ENCODE results near the gene PDGFRA.

Gene PDGFRA

DNA sequence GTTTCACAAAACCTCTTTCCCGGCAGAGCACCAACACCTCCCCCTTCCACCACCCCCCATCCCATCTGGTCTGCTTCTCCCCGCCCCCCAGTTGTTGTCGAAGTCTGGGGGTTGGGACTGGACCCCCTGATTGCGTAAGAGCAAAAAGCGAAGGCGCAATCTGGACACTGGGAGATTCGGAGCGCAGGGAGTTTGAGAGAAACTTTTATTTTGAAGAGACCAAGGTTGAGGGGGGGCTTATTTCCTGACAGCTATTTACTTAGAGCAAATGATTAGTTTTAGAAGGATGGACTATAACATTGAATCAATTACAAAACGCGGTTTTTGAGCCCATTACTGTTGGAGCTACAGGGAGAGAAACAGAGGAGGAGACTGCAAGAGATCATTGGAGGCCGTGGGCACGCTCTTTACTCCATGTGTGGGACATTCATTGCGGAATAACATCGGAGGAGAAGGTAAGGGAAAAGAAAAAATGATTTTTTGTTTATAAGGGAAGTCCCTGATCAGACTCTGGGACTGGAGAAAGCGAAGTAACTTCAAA is at the start of gene PDGFRA:
PDGFRA (plus strand) TSS at position 333 of the 541 bp plus-strand sequence. CDS start 29,476 bp downstream, outside the sequence.
- H3K4me3 ChIP-seq (ENCODE audit: low read depth, low read length) = no peak within 1 kb of the TSS
- DNase-seq (ENCODE audit: low read depth) = no peak
- TF ChIP-seq, protein P1, sequence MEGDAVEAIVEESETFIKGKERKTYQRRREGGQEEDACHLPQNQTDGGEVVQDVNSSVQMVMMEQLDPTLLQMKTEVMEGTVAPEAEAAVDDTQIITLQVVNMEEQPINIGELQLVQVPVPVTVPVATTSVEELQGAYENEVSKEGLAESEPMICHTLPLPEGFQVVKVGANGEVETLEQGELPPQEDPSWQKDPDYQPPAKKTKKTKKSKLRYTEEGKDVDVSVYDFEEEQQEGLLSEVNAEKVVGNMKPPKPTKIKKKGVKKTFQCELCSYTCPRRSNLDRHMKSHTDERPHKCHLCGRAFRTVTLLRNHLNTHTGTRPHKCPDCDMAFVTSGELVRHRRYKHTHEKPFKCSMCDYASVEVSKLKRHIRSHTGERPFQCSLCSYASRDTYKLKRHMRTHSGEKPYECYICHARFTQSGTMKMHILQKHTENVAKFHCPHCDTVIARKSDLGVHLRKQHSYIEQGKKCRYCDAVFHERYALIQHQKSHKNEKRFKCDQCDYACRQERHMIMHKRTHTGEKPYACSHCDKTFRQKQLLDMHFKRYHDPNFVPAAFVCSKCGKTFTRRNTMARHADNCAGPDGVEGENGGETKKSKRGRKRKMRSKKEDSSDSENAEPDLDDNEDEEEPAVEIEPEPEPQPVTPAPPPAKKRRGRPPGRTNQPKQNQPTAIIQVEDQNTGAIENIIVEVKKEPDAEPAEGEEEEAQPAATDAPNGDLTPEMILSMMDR (IDR thresholded peaks at IDR 0.05; ENCODE audit: low read depth, low read length, missing control alignments) = no peak

DNA sequence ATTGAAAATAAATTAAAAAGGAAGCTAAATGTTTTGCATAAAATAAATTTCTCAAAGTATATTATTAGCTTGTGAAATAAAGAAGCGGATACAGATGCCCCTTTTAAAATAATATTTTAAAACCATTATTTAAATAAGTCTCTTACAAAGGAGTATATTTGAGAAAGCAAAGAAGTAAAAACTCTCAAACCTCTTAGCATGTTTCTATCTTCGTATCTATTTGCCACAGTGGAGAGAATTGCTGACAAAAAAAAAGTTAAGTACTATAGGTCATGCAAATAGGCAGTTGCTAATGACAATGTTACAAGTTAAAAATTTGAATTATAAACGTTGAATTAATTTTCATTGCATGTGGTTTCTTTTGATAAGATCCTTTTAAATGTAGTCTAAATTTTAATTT is 44.5 kb upstream of the PDGFRA start:
- H3K4me3 ChIP-seq (ENCODE audit: low read depth, low read length) = no peak overlapping the region
- TF ChIP-seq, protein P1 (IDR thresholded peaks at IDR 0.05; ENCODE audit: low read depth, low read length, missing control alignments) = no peak
- DNase-seq (ENCODE audit: low read depth) = no peak

DNA sequence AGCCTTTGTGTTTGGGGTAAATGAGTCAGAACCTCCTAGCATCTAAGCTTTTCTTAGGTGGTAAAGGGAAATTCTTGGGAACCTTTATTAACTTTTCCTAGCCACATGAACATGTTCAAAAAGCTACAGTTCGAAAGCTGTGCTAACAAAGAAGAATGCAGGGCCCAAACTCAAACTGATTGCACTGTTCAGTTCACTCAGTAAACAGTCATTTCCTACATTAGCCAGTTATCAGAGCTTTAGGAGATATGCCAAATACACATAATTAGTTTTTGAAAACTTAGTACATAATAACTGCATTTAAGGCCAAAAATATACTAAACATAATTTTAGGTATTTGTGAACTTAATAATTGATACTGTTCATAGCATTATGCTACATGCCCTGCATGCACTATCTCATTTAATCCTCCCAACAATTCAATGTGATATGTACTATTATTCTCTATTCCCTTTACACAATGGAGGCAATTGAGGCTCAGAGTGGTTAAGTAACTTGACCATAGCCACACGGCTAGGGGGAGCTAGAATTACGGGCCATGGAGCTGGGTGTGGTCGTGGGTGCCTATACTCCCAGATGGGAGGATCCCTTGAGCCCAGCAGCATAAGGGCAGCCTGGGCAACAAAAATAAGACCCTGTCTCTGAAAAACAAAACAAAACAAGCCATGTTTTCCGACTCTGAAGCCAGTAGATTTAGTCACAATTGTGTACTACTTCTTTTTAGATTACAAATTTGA is 43.9 kb upstream of the PDGFRA start:
- TF ChIP-seq, protein P1 (IDR thresholded peaks at IDR 0.05; ENCODE audit: low read depth, low read length, missing control alignments) = no peak
- H3K4me3 ChIP-seq (ENCODE audit: low read depth, low read length) = no peak overlapping the region
- DNase-seq (ENCODE audit: low read depth) = no peak

DNA sequence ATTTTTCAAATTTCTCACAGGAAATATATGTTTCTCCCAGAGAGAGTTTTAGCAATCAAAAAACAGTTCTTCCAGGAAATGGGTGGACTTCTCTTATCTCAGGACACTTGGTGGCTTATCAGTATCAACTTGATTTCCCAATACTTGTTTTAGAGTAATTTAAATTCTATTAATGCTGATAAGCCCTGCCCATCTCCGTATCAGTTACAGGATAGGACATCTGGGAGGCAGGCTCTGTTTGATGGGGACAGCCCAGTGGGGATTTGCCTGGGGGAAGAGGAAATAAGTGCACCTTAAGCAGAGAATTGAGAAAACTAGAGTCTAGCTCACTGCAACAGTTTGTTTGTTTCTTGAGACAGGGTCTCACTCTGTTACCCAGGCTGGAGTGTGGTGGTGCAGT is 43.2 kb upstream of the PDGFRA start:
- TF ChIP-seq, protein P1 (IDR thresholded peaks at IDR 0.05; ENCODE audit: low read depth, low read length, missing control alignments) = no peak
- no peak overlapping the region for H3K4me3 ChIP-seq (ENCODE audit: low read depth, low read length)
- DNase-seq (ENCODE audit: low read depth) = no peak

DNA sequence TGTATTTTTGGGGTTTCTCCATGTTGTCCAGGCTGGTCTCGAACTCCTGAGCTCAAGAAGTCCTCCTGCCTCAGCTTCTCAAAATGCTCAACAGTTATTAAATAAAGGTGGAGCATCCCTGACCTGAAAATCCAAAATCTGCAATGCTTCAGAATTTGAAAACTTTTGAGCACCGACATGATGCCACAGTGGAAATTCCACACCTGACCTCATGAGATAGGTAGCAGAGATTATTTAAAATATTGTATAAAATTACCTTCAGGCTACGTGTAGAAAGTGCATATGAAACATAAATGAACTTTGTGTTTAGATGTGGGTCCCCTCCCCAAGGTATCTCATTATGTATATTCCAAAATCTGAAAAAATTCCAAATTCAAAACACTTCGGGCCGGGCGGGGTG is 42.7 kb upstream of the PDGFRA start:
- no peak overlapping the region for H3K4me3 ChIP-seq (ENCODE audit: low read depth, low read length)
- no peak for DNase-seq (ENCODE audit: low read depth)
- TF ChIP-seq, protein P1 (IDR thresholded peaks at IDR 0.05; ENCODE audit: low read depth, low read length, missing control alignments) = no peak

DNA sequence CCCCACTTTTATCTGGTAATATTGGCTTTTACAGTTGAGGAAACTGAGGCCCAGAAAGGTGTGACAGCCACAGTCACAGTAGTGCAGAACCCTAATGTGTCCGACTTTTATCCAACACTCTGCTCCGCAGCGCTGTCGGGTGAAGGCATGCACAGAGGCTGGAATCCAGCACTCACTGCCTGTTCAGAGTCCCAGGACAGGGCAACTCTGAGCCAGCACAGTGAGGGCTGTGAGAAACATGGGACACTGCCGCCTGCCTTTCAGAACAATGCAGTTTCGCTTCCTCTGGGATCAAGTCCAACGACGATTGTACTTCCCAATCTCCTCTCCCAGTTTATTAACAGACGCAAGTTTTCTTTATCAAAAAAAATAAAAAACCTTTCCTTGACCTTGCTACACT is 41.9 kb upstream of the PDGFRA start:
- DNase-seq (ENCODE audit: low read depth) = no peak
- TF ChIP-seq, protein P1 (IDR thresholded peaks at IDR 0.05; ENCODE audit: low read depth, low read length, missing control alignments) = no peak
- H3K4me3 ChIP-seq (ENCODE audit: low read depth, low read length) = no peak overlapping the region

DNA sequence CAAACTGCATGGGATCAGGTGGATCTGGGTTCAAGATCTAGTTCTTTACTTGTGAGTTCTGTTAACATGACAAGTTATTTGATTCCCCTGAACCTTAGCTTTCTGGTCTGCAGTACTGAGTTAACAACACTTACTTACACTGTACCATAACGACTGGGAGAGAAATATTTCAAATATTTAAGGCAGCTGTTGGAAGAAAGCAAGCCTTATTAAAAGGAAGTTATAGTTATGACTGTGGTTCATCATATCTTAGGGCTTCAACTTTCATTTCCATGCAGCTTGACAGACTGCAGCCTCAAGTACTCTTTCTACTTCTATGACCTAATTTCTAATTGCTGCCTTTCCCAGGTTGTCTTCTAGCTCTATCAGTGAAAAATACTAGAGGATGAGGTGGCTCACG is 40.0 kb upstream of the PDGFRA start:
- no peak overlapping the region for H3K4me3 ChIP-seq (ENCODE audit: low read depth, low read length)
- no peak for DNase-seq (ENCODE audit: low read depth)
- TF ChIP-seq, protein P1 (IDR thresholded peaks at IDR 0.05; ENCODE audit: low read depth, low read length, missing control alignments) = no peak

Measured in GM12864 (cell line).